H1 (cell line): ENCODE measurements around the gene CXCR5. TPM values are rescaled to one million over a fixed set of nuclear protein-coding genes. Genes with fewer than 3 reads are reported as not detected.

Experiments
- CTCF ChIA-PET: fragments of 300-600 bp; sonication (Branson Sonifier 250); formaldehyde crosslinking; loops from one replicate; lab custom pipeline; 2021; ENCODE audit not compliant: partially characterized antibody; lab: Charles Lee
- POLR2A ChIA-PET: fragments of 300-600 bp; sonication (Branson Sonifier 250); formaldehyde crosslinking; loops from one replicate; lab custom pipeline; 2021; ENCODE audit warnings: inconsistent platforms; ENCODE audit not compliant: partially characterized antibody; lab: Charles Lee
- DNase-seq, 2 experiments: peaks; one replicate each; pipeline versions ENCODE4 v3.0.0 to v3.0.0-alpha.2; 2010 to 2022; ENCODE audit warnings: low spot score in 2 of 2, low read depth in 1 of 2, mixed read lengths in 1 of 2
- FAIRE-seq: peaks from 2 replicates; lab custom pipeline; 2011; peaks lifted over from hg19 to GRCh38; lab: Jason Lieb, UNC
- H2AFZ ChIP-seq: 2 replicates; pipeline ENCODE4 v1.8.1; 2012; ENCODE audit warnings: low read length, inconsistent platforms
- H2AK5ac ChIP-seq: 2 replicates; pipeline ENCODE4 v1.6.1; 2013; ENCODE audit warnings: low read depth, low read length
- H2BK120ac ChIP-seq: replicated peaks from 2 replicates; pipeline ENCODE3; 2013; ENCODE audit warnings: low read depth, low read length, inconsistent platforms
- H2BK12ac ChIP-seq: 2 replicates; pipeline ENCODE4 v1.6.1; 2013; ENCODE audit warnings: low read depth, low read length
- H2BK15ac ChIP-seq: 2 replicates; pipeline ENCODE4 v1.6.1; 2013; ENCODE audit warnings: low read length
- H2BK20ac ChIP-seq: 2 replicates; pipeline ENCODE4 v1.6.1; 2013; ENCODE audit warnings: low read length
- H2BK5ac ChIP-seq: 2 replicates; pipeline ENCODE4 v1.6.1; 2013; ENCODE audit warnings: low read depth, low read length
- H3K14ac ChIP-seq: 2 replicates; pipeline ENCODE4 v1.6.1; 2013; ENCODE audit warnings: inconsistent platforms; ENCODE audit not compliant: insufficient read length
- H3K18ac ChIP-seq: 2 replicates; pipeline ENCODE4 v1.6.1; 2013; ENCODE audit warnings: low read length; ENCODE audit errors: extremely low read depth
- H3K23ac ChIP-seq: 2 replicates; pipeline ENCODE4 v1.6.1; 2013; ENCODE audit warnings: inconsistent platforms; ENCODE audit not compliant: insufficient read length
- H3K23me2 ChIP-seq: 2 replicates; pipeline ENCODE4 v1.6.1; 2013; ENCODE audit warnings: low read depth, low read length
- H3K27ac ChIP-seq: 2 replicates; pipeline ENCODE4 v1.6.1; 2011; ENCODE audit warnings: low read depth, low read length, inconsistent platforms
- H3K27me3 ChIP-seq, 4 experiments: replicated peaks in 1 of 4; 1 replicate in 1 of 4; 2 replicates in 3 of 4; pipeline versions ENCODE4 v1.6.1 to v1.8.1; 2011 to 2013; ENCODE audit warnings: low read length in 3 of 4, mild to moderate bottlenecking in 3 of 4, inconsistent platforms in 2 of 4, mixed read lengths in 2 of 4, moderate library complexity in 1 of 4; ENCODE audit not compliant: control insufficient read depth in 3 of 4, insufficient read depth in 3 of 4; ENCODE audit errors: extremely low read depth in 1 of 4
- H3K36me3 ChIP-seq, 4 experiments: 2 replicates each; pipeline versions ENCODE4 v1.6.1 to v1.8.1; 2011 to 2013; ENCODE audit warnings: mild to moderate bottlenecking in 4 of 4, low read length in 3 of 4, moderate library complexity in 2 of 4, control low read depth in 1 of 4, inconsistent platforms in 1 of 4; ENCODE audit not compliant: insufficient read depth in 4 of 4, control insufficient read depth in 2 of 4
- H3K4ac ChIP-seq: replicated peaks from 2 replicates; pipeline ENCODE3; 2013; ENCODE audit warnings: low read length, low read depth, mixed read lengths, inconsistent platforms; ENCODE audit not compliant: insufficient read length
- H3K4me1 ChIP-seq, 4 experiments: replicated peaks in 1 of 4; 1 replicate in 1 of 4; 2 replicates in 3 of 4; pipeline versions ENCODE4 v1.6.1 to v1.8.1; 2011 to 2013; ENCODE audit warnings: low read length in 3 of 4, inconsistent platforms in 2 of 4, mixed read lengths in 1 of 4; ENCODE audit not compliant: insufficient read depth in 4 of 4, control insufficient read depth in 3 of 4
- H3K4me2 ChIP-seq, 2 experiments: 2 replicates each; pipeline versions ENCODE4 v1.6.1 to v1.8.1; 2011 to 2013; ENCODE audit warnings: low read depth in 2 of 2, low read length in 2 of 2, control low read depth in 1 of 2, inconsistent platforms in 1 of 2, mild to moderate bottlenecking in 1 of 2; ENCODE audit not compliant: insufficient read depth in 1 of 2
- H3K4me3 ChIP-seq, 4 experiments: fragments of 200-600, 300-600 bp in 1 of 4; sonication (generic), shearing (Covaris generic), sonication (Bioruptor Twin) in 1 of 4; 2 replicates each; pipeline versions ENCODE4 v1.5.1 to v1.8.1; 2011 to 2016; ENCODE audit warnings: low read length in 4 of 4, low read depth in 3 of 4, control low read depth in 2 of 4, inconsistent platforms in 2 of 4, mild to moderate bottlenecking in 2 of 4, mixed read lengths in 1 of 4, moderate library complexity in 1 of 4; ENCODE audit not compliant: insufficient read depth in 2 of 4; ENCODE audit errors: extremely low read depth in 1 of 4
- H3K56ac ChIP-seq: replicated peaks from 2 replicates; pipeline ENCODE3; 2013; ENCODE audit warnings: low read depth, mild to moderate bottlenecking, mixed read lengths, low read length, inconsistent platforms; ENCODE audit not compliant: insufficient read length
- H3K79me1 ChIP-seq: 2 replicates; pipeline ENCODE4 v1.6.1; 2013; ENCODE audit warnings: low read depth, low read length, control low read depth
- H3K79me2 ChIP-seq, 2 experiments: 2 replicates each; pipeline versions ENCODE4 v1.6.1 to v1.8.1; 2012 to 2013; ENCODE audit warnings: low read length in 2 of 2, mild to moderate bottlenecking in 2 of 2, inconsistent platforms in 1 of 2; ENCODE audit not compliant: insufficient read depth in 2 of 2, control insufficient read depth in 1 of 2
- H3K9ac ChIP-seq, 4 experiments: replicated peaks in 1 of 4; 1 replicate in 1 of 4; 2 replicates in 3 of 4; pipeline versions ENCODE4 v1.6.1 to v1.8.1; 2011 to 2013; ENCODE audit warnings: low read depth in 3 of 4, low read length in 3 of 4, control low read depth in 2 of 4, mild to moderate bottlenecking in 2 of 4, moderate library complexity in 2 of 4, inconsistent platforms in 1 of 4; ENCODE audit errors: extremely low read depth in 1 of 4
- H3K9me3 ChIP-seq, 2 experiments: 2 replicates each; pipeline versions ENCODE4 v1.6.1 to v1.8.1; 2012 to 2013; ENCODE audit warnings: mild to moderate bottlenecking in 2 of 2, moderate library complexity in 2 of 2, control low read depth in 1 of 2, inconsistent platforms in 1 of 2, low read depth in 1 of 2, low read length in 1 of 2, mixed read lengths in 1 of 2; ENCODE audit not compliant: insufficient read depth in 2 of 2
- H4K20me1 ChIP-seq, 2 experiments: replicated peaks in 1 of 2; 2 replicates each; pipeline versions ENCODE3 to v1.8.1; 2011 to 2013; ENCODE audit warnings: inconsistent platforms in 2 of 2, low read length in 2 of 2, mild to moderate bottlenecking in 1 of 2; ENCODE audit not compliant: insufficient read depth in 2 of 2, control insufficient read depth in 1 of 2
- H4K5ac ChIP-seq: 2 replicates; pipeline ENCODE4 v1.6.1; 2013; ENCODE audit warnings: low read length, low read depth, mixed read lengths, inconsistent platforms; ENCODE audit not compliant: insufficient read length
- H4K8ac ChIP-seq: 2 replicates; pipeline ENCODE4 v1.8.0; 2013; ENCODE audit warnings: mild to moderate bottlenecking, moderate library complexity, low read length, inconsistent platforms; ENCODE audit not compliant: insufficient read depth; ENCODE audit errors: extremely low read depth
- H4K91ac ChIP-seq: replicated peaks from 2 replicates; pipeline ENCODE3; 2013; ENCODE audit warnings: low read length, mixed read lengths, inconsistent platforms; ENCODE audit not compliant: insufficient read length
- CBX5 ChIP-seq: fragments of 300-800, 300-1000 bp; sonication (generic); IDR thresholded peaks from 2 replicates; pipeline ENCODE4 v1.7.1; 2016; ENCODE audit warnings: antibody characterized with exemption, low read length, low read depth
- WGBS, 2 experiments: shearing (Covaris generic) in 1 of 2; methylation state at CpG; one replicate each; pipeline versions ENCODE4 v1.1.6 to v1.1.7; 2013 to 2015; ENCODE audit warnings: low lambda C conversion rate in 2 of 2, mixed read lengths in 2 of 2, inconsistent platforms in 1 of 2, low coverage in 1 of 2, missing lambda C conversion rate in 1 of 2; ENCODE audit not compliant: insufficient replicate concordance in 2 of 2, insufficient coverage in 1 of 2, insufficient read length in 1 of 2; ENCODE audit errors: extremely low coverage in 1 of 2, missing lambda C conversion rate in 1 of 2; 5-methylcytosine and 5-hydroxymethylcytosine counted together
- polyA plus RNA-seq, 7 experiments: library from polyadenylated mRNA; depleted of rRNA in 3 of 7; stranded (reverse) in 5 of 7; unstranded in 2 of 7; fragments of >200 nt in 5 of 7; fragments of 200-250 nt in 2 of 7; gene quantifications; 1 replicate in 5 of 7; 2 replicates in 1 of 7; 4 replicates in 1 of 7; pipeline versions ENCODE4 v1.2.1 to v1.2.3, GENCODE V29; 2011 to 2013; ENCODE audit warnings: missing spikeins in 2 of 7, mixed read lengths in 2 of 7
- total RNA-seq: library from RNA; stranded (reverse); fragmentation: NEBNext Ultra II Directional; extraction: Animal tissue kit (Norgen Biotek cat#: 25700); gene quantifications from 2 replicates; pipeline ENCODE4 v1.2.1, GENCODE V29; 2021

CXCR5 gene
- total and polyA plus RNA-seq, 2 of the 8 experiments (the other 6 are each of a cell fraction or from before 2014, with no cell fraction given), result not detected

DNA sequence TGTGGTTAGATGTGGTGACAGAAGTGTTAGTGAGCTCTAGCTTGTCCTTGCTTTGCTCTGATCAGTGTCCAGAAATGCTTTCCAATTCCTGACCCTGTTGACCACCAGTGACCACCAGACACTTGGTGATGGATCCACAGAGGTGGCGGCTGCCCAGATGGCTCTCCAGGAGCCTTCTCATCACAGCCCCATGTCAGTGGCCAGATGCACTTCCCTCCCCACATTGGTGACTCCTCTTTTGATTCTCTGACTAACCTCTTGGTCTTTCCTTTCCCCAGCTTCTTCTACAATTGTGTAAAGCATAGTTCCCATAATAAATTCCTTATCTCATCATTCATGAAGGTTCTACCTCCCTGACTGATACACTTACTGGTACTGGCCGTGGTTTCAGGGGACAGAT, 40.1 kb upstream of the CXCR5 start:
- Histone ChIP-seq H3K23me2 (no peaks in the 10 kb centered on the region), H3K18ac (no peak overlapping the region), H2BK12ac (no peak overlapping the region), H2BK15ac (no peak overlapping the region), H3K27me3 (no peaks in the 10 kb centered on the region), H4K20me1 (no peaks in the 10 kb centered on the region), H4K5ac (no peak overlapping the region), H3K4me3 (no peak overlapping the region), H3K4ac (no peak overlapping the region), H3K9me3 (no peaks in the 10 kb centered on the region), H2BK5ac (no peak overlapping the region), H2AK5ac (no peak overlapping the region), H3K4me1 (peaks cover 0 to 2% (median 0%) of the 10 kb centered on the region in 4 experiments; a peak in 1 of 7 replicates), H3K14ac (no peak overlapping the region), H3K79me2 (no peaks in the 10 kb centered on the region), H3K36me3 (no peaks in the 10 kb centered on the region), H3K79me1 (no peaks in the 10 kb centered on the region), H3K9ac (no peak overlapping the region), H3K27ac (no peak overlapping the region), H3K4me2 (no peak overlapping the region), H3K23ac (no peak overlapping the region), H2AFZ (no peak overlapping the region), H2BK120ac (no peak overlapping the region), H2BK20ac (no peak overlapping the region), H4K8ac (no peak overlapping the region), H3K56ac (no peak overlapping the region), H4K91ac (no peak overlapping the region)
- WGBS, 2 experiments, result 91% methylated on average over 2 of the region's 2 CpGs; no CpG with 5 or more reads in 1 of the 2 experiments
- TF ChIP-seq CBX5, result no peak
- CTCF ChIA-PET, result interaction anchor here (0.8 to 1.0 kb wide), 2 partner anchors 44 to 63 kb away, joined by 3 read pairs; no protein-coding TSS in a partner anchor
- FAIRE-seq, result no peak
- no peak for DNase-seq
- POLR2A ChIA-PET, result interaction anchor here (0.8 kb wide), 1 partner anchor 55 kb away, joined by 4 read pairs; no protein-coding TSS in a partner anchor
